Measurements from ENCODE around the gene BANP.
"Not testable (repeated sequence)": the region's sequence is repeated elsewhere in the genome, so short reads cannot be mapped to it uniquely, and the experiment has no call there.

DNA sequence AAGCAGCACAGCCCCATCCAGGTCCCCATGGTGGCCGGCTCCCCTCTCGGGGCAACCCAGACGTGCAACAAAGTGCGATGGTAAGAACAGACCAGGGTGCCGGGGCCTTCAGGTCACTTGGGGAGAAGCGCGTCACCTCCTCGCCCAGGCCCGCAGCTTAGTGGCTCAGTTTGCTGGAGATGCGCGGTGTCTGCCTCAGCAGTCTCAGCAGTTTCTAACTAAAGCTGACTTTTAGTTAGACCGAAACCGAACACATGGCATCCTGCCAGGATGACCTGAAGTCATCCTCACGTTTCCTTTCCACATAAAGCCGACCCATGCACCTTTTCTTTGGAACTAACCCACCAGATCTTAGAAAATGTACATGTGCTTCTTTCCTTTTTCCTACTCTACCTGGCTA lies 32.9 kb downstream of the BANP start:
- not testable (repeated sequence) for TF ChIP-seq EZH2 (IDR thresholded peaks at IDR 0.05; ENCODE audit: borderline replicate concordance, low read depth, low read length, severe bottlenecking); CTCF (IDR thresholded peaks at IDR 0.05; ENCODE audit: borderline replicate concordance, extremely low read depth, low read length, poor library complexity, severe bottlenecking)
